ENCODE results near the gene XYLB. TPM values are rescaled to one million over a fixed set of nuclear protein-coding genes. Genes with fewer than 3 reads are reported as not detected.
A peak's percentile ranks its signal among the peaks of the same experiment; 100 is the strongest.
"Not testable (repeated sequence)": the region's sequence is repeated elsewhere in the genome, so short reads cannot be mapped to it uniquely, and the experiment has no call there.

XYLB gene
- total RNA-seq, 1 donor from 2014 or later: 0.45 TPM

DNA sequence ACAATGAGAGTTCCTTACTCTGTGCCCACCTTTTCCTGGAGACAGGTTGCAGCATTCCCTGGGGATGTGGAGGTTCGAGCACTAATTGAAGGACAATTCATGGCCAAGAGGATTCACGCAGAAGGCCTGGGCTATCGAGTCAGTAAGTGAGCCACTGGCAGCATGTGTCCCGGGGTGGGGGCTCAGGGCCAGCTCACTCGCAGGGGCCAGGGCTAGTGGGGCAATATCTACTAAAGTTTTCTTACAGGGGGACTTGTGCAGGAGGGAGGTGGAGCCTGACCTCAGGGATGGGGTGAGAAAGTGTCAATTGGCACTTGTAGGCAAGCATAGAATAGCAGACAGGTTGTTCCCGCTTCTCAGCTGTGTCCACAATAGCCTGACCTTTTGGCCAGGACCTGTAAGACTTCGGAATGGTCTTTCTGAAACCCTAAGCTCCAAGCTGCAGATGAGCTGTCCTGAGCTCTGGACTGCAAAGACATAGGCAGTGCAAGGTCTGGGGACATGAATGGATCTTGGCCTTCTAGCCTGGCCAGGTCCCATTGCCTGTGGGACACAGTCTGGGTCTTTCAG is 32.7 kb downstream of the XYLB start:
- DNase-seq: no peak
- intact Hi-C loops (cut with micrococcal nuclease): no loop called here
- no peak for ATAC-seq

GRCh38 chr3:38382506-38383080 is 36.0 kb downstream of the XYLB start:
- intact Hi-C loops (cut with micrococcal nuclease): no loop called here
- ATAC-seq (no peak), DNase-seq (no peak)

DNA sequence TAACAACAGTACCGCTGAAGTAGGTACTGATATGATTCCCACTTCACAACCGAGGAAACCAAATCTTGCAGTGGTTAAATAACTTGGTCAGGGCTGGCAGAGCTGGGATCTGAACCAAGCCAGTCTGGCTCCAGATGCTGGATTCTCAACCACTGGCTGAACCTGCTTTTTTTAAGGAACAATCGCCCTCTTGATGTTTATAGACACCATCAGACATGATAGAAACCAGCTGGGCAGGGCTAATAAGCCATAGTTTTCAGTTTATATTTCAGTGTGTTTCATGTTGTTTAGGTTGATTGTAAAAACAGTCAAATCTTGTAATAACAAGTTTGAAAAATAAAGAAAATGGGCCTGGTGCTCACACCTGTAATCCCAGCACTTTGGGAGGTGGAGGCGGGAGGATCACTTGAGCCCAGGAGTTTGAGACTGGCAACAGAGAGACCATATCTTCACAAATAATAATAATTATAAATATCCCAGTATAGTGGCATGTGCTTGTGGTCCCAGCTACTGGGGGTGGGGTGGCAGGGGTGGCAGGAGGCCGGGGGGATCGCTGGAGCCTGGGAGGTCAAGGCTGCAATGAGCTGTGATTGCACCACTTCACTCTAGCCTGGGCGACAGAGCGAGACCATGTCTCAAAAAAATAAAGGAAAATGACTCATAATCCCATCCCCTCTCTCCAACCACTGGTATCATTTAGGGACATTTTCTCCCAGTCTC is 36.7 kb downstream of the XYLB start:
- intact Hi-C loops (cut with micrococcal nuclease): no loop called here
- DNase-seq (no peak), ATAC-seq (no peak)

DNA sequence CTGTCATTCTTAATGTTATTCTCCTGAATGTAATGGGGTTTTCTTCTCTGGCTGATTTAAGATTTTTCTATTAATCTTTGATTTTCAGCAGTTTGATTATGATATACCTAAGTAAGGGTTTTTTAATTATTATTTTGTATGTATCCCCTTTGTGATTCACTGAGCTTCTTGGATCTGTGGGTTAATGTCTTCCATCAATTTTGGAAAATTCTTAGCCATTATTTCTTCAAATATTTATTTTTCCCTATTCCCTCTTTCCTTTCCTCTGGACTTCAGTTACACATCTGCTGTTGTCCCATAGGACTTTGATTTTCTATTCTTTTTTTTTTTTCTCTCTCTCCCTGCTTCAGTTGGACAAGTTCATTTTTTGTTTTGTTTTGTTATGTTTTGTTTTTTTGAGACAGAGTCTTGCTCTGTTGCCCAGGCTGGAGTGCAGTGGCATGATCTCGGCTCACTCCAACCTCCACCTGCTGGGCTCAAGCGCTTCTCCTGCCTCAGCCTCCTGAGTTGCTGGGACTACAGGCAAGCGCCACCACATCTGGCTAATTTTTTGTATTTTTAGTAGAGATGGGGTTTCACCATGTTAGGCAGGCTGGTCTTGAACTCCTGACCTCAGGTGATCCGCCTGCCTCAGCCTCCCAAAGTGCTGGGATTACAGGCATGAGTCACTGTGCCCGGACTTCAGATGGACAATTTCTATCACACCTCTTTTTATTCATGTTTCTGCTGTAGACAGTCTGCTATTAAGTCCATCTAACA is 40.6 kb downstream of the XYLB start:
- ATAC-seq (no peak), DNase-seq (no peak)
- intact Hi-C loops (cut with micrococcal nuclease): no loop called here

- ATAC-seq (no peak), DNase-seq (no peak)
- intact Hi-C loops (cut with micrococcal nuclease): no loop called here
These were observed 41.3 kb downstream of the XYLB start for GRCh38 chr3:38387862-38388261.

DNA sequence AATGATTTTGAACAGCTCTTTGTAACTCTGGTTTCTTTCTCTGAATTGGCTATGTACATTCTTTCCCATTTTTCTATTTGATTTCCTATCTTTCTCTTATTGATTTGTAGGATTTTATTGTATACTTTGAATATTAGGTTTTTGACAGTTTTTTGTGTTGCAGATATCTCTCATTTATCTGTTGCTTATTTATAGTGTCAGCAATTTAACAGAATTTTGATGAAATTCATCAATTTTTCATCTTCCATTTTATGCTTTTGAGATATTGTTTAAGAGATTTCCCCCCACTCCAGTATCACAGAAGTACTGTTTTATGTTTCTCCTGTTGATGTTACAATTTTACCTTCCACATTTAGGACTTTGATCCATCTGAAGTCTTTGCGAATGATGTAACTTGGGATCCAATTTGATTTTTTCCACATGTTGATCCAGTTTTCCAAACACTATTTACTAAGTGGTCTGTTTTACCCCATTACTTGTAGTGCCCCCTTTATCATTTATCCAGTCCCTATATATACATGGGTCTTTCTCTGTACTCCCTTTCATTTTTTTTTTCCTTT is 46.1 kb downstream of the XYLB start:
- ATAC-seq (no peak), DNase-seq (no peak)
- intact Hi-C loops (cut with micrococcal nuclease): no loop called here

- intact Hi-C loops (cut with micrococcal nuclease): no loop called here
- DNase-seq: no peak
- no peak for ATAC-seq
These were observed 49.7 kb downstream of the XYLB start for GRCh38 chr3:38396239-38396638.

- ATAC-seq: no peak
- DNase-seq: no peak
- intact Hi-C loops (cut with micrococcal nuclease): no loop called here
These were observed 50.3 kb downstream of the XYLB start for GRCh38 chr3:38396861-38397260.

DNA sequence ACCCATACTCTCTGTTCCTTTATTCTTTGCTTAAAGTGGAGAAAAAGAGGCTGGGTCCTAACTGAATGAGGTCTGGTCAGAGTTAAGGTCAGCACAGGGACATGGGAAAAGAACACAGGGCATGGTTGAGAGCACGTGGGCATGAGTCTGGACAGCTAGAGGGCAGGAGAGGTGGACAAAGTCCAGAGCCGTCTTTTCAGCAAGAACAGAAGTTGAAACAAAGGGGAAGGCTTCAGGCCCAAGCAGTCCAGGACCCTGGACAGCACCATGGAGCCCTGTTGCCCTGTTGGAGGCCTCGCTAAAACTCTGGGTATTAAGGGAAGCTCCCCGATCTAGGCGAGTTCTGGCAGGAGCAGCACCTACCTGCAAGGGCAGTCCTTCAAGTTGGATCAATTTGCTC is 50.7 kb downstream of the XYLB start:
- DNase-seq: peak; percentile 45
- intact Hi-C loops (cut with micrococcal nuclease): no loop called here
- peak; percentile 30 for ATAC-seq

DNA sequence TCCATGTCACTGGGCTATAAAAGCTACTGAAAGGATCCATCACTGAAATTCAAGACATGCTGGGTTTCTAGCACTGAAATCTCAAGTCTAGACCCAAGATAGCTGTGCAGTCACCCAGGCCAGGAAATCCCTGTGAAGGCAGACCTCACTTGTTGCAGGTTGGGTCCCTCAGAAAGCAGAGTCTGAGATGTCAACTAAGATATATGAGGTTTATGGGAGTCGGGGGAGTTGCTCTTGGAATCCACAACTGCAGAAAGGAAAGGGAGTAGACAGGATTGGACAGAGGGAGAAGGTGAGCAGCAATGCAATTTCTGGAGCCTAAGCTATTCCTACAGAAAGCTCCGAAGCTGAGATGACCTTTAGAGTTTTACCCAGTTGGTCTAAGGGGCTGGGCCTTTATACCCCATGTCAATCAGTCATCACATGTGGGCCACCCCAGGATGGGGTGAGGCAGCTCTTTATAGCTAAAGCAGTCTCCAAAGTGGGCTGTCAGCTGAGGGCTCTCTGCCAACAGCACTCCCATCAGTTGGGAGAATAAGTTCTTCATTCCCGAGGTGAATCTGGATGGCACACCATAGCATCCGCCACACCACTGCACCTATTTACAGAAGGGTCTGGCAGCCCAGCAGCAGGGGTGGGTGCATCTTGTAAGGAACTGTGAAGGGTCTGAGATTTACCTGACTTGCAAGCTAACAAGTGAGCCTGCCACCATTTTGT is 54.8 kb downstream of the XYLB start:
- ATAC-seq (no peak), DNase-seq (no peak)
- intact Hi-C loops (cut with micrococcal nuclease): no loop called here

GRCh38 chr3:38404286-38404685 is 57.7 kb downstream of the XYLB start:
- ATAC-seq (peak; percentile 98), DNase-seq (peak; percentile 63)
- intact Hi-C loops (cut with micrococcal nuclease): no loop called here

DNA sequence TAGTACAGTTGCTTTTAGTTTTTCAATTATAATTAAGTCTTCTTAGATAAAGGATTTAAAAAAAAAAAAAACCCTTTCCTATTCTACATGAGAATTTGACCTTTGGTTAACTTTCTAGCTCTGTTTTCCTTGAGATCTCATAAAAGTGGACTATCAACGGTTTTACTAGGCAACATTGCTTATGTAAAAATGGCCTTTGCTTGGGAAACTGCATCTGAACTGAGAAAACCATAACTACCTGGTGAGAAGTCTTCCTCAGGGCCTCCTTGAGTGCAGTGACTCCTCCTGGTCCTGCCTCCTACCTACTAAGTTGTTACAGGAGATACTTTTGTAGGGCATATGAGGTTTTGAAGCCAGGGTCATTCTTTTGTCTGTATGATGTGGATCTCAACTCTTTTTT is 65.0 kb downstream of the XYLB start:
- intact Hi-C loops (cut with micrococcal nuclease): no loop called here
- ATAC-seq: no peak
- no peak for DNase-seq

GRCh38 chr3:38420758-38421157 is 74.2 kb downstream of the XYLB start:
- ATAC-seq; intact Hi-C loops (cut with micrococcal nuclease); DNase-seq: not testable (repeated sequence)

DNA sequence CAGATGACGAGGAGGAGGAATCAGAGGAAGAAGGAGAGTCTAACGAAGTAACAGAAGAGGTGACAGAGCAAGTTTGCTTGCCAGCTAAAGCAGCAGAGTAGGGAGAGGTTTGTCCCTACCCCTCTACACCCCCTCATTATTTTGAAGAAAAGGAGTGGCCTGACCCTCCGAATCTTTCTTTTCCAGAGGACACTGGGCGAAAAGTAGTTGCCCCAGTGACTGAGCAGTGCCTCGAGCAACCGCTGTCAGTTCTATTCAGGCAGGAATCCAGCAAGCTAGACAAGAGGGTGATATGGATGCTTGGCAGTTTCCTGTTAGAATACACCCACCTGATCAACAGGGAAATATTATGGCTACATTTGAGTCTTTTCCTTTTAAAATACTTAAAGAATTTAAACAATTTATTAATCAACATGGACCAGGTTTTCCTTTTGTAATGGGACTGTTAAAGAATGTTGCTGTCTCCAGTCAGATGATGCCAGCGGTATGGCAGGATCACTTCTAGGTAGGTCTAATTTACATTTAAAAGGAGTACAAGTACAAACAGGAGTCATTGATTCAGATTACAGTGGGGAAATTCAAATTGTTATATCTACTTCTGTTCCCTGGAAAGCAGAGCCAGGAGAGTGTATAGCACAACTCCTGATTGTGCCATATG is 75.2 kb downstream of the XYLB start:
- intact Hi-C loops (cut with micrococcal nuclease): no loop called here
- no peak for DNase-seq
- no peak for ATAC-seq

- DNase-seq; ATAC-seq; intact Hi-C loops (cut with micrococcal nuclease): not testable (repeated sequence)
These were observed 80.3 kb downstream of the XYLB start for GRCh38 chr3:38426798-38427426.

GRCh38 chr3:38432871-38433658 is 86.5 kb downstream of the XYLB start:
- ATAC-seq; intact Hi-C loops (cut with micrococcal nuclease); DNase-seq: not testable (repeated sequence)

DNA sequence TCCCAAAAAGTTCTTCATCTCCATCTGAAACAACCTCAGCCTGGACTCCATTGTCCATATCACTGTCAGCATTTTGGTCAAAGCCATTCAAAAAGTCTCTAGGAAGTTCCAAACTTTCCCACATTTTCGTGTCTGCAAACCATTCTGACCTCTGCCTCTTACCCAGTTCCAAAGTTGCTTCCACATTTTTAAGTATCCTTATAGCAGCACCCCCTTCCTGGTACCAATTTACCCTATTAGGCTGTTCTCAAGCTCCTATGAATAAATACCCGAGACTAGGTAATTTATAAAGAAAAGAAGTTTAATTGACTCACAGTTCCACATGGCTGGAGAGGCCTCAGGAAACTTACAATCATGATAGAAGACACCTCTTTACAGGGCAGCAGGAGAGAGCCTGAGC is 87.1 kb downstream of the XYLB start:
- intact Hi-C loops (cut with micrococcal nuclease); ATAC-seq; DNase-seq: not testable (repeated sequence)

Data from left ventricle myocardium superior (tissue), 1 donor.